ENCODE data around the gene RRP7A. TPM values are rescaled to one million over a fixed set of nuclear protein-coding genes. Genes with fewer than 3 reads are reported as not detected.
"Not testable (repeated sequence)": the region's sequence is repeated elsewhere in the genome, so short reads cannot be mapped to it uniquely, and the experiment has no call there.

The RRP7A gene
- total and polyA plus RNA-seq, 2 donors (not counting 1 experiment from before 2014, with no cell fraction given): 18.3 to 98.5 TPM

GRCh38 chr22:42537199-42537831, 17.7 kb upstream of the RRP7A start:
- H3K27ac ChIP-seq (ENCODE audit: low read length in 2 of 2): peak overlapping the region; percentile 60 to 75

GRCh38 chr22:42536634-42537033, 17.0 kb upstream of the RRP7A start:
- H3K27me3 Mint-ChIP-seq; H4K20me1 ChIP-seq (ENCODE audit: control insufficient read depth, insufficient read depth, low read length, poor library complexity, severe bottlenecking); H3K36me3 ChIP-seq (replicated peaks in 1 of 2; ENCODE audit: control extremely low read depth in 1 of 2, control insufficient read depth in 1 of 2, extremely low read depth in 1 of 2, insufficient read depth in 2 of 2, low read length in 1 of 2); H3K9ac ChIP-seq (ENCODE audit: low read length); H3K9me3 Mint-ChIP-seq (ENCODE audit: insufficient read depth); DNase-seq; H3K79me2 ChIP-seq (ENCODE audit: control insufficient read depth, insufficient read depth, low read length); H3K9me3 ChIP-seq (ENCODE audit: control extremely low read depth in 1 of 3, control insufficient read depth in 2 of 3, insufficient read depth in 1 of 3, low read length in 2 of 3); ATAC-seq (ENCODE audit: low read depth); H3K27me3 ChIP-seq (replicated peaks in 1 of 4; ENCODE audit: control extremely low read depth in 1 of 4, control insufficient read depth in 3 of 4, insufficient read depth in 4 of 4, low read length in 3 of 4): not testable (repeated sequence)
- peaks cover 44 to 76% of the 10 kb centered on the region in 2 donors for H3K4me1 ChIP-seq (ENCODE audit: control insufficient read depth in 2 of 2, insufficient read depth in 2 of 2, low read length in 2 of 2)
- Mint-ChIP-seq H3K4me3 (peak overlapping the region; percentile 72), H3K4me1 (peaks cover 70% of the 10 kb centered on the region), H3K27ac (peak overlapping the region; percentile 94)
- H3K4me3 ChIP-seq (ENCODE audit: control extremely low read depth in 1 of 5, extremely low read depth in 1 of 5, insufficient read depth in 1 of 5, low read depth in 2 of 5, low read length in 4 of 5): peak overlapping the region in 2 of 5 experiments; percentile 19 to 20
- ChIA-PET POLR2A (interaction anchor here (0.6 to 2.4 kb wide), 4 partner anchors 12 to 614 kb away, joined by 3 to 10 read pairs (median 8); partner anchors contain the start of genes POLDIP3 and TSPO), CTCF (interaction anchor here (0.9 to 6.6 kb wide), 3 partner anchors 14 to 99 kb away, joined by 3 to 59 read pairs (median 3); partner anchors contain the start of gene POLDIP3)
- peak overlapping the region; percentile 60 to 75 for H3K27ac ChIP-seq (ENCODE audit: low read length in 2 of 2)
- H3K4me2 ChIP-seq (replicated peaks; ENCODE audit: low read depth, low read length, poor library complexity, severe bottlenecking): peak overlapping the region; percentile 59
- intact Hi-C loops (cut with micrococcal nuclease): loop anchor here (1.0 kb wide), 1 partner anchor 15 kb away; no protein-coding TSS in a partner anchor
- peak overlapping the region; percentile 42 for H2AFZ ChIP-seq (ENCODE audit: insufficient read depth, low read depth, low read length, poor library complexity, severe bottlenecking)
- 53% methylated on average over 18 of the region's 18 CpGs for WGBS (ENCODE audit: insufficient coverage)

More at GRCh38 chr22:42537199-42537831, 17.7 kb upstream of the RRP7A start:
- H3K36me3 ChIP-seq (replicated peaks in 1 of 2; ENCODE audit: control extremely low read depth in 1 of 2, control insufficient read depth in 1 of 2, extremely low read depth in 1 of 2, insufficient read depth in 2 of 2, low read length in 1 of 2); H3K9ac ChIP-seq (ENCODE audit: low read length); H3K27me3 ChIP-seq (replicated peaks in 1 of 4; ENCODE audit: control extremely low read depth in 1 of 4, control insufficient read depth in 3 of 4, insufficient read depth in 4 of 4, low read length in 3 of 4); H4K20me1 ChIP-seq (ENCODE audit: control insufficient read depth, insufficient read depth, low read length, poor library complexity, severe bottlenecking); H3K27me3 Mint-ChIP-seq; H3K9me3 ChIP-seq (ENCODE audit: control extremely low read depth in 1 of 3, control insufficient read depth in 2 of 3, insufficient read depth in 1 of 3, low read length in 2 of 3); H3K9me3 Mint-ChIP-seq (ENCODE audit: insufficient read depth); H2AFZ ChIP-seq (ENCODE audit: insufficient read depth, low read depth, low read length, poor library complexity, severe bottlenecking); H3K79me2 ChIP-seq (ENCODE audit: control insufficient read depth, insufficient read depth, low read length): not testable (repeated sequence)
- peak overlapping the region; percentile 94 for H3K27ac Mint-ChIP-seq
- H3K4me1 ChIP-seq (ENCODE audit: control insufficient read depth in 2 of 2, insufficient read depth in 2 of 2, low read length in 2 of 2): peaks cover 44 to 72% of the 10 kb centered on the region in 2 donors
- DNase-seq: peak; percentile 65
- intact Hi-C loops (cut with micrococcal nuclease): loop anchor here (1.0 kb wide), 1 partner anchor 14 kb away; no protein-coding TSS in a partner anchor
- CTCF ChIA-PET: interaction anchor here (0.8 to 6.6 kb wide), 4 partner anchors 8 to 99 kb away, joined by 3 to 59 read pairs (median 4); partner anchors contain the start of gene POLDIP3
- POLR2A ChIA-PET: interaction anchor here (0.6 to 2.4 kb wide), 3 partner anchors 13 to 614 kb away, joined by 4 to 10 read pairs (median 10); partner anchors contain the start of genes POLDIP3 and TSPO
- H3K4me2 ChIP-seq (replicated peaks; ENCODE audit: low read depth, low read length, poor library complexity, severe bottlenecking): peak overlapping the region; percentile 59
- ATAC-seq (ENCODE audit: low read depth): peak; percentile 58
- WGBS (ENCODE audit: insufficient coverage): 0% methylated on average over 2 of the region's 14 CpGs
- peak overlapping the region in 1 of 5 experiments; percentile 20 for H3K4me3 ChIP-seq (ENCODE audit: control extremely low read depth in 1 of 5, extremely low read depth in 1 of 5, insufficient read depth in 1 of 5, low read depth in 2 of 5, low read length in 4 of 5)
- peak overlapping the region; percentile 72 for H3K4me3 Mint-ChIP-seq
- H3K4me1 Mint-ChIP-seq: peaks cover 68% of the 10 kb centered on the region

All from B cell (primary cell).